ENCODE measurements around the gene RHD.
"Not testable (repeated sequence)": the region's sequence is repeated elsewhere in the genome, so short reads cannot be mapped to it uniquely, and the experiment has no call there.

The RHD gene

DNA sequence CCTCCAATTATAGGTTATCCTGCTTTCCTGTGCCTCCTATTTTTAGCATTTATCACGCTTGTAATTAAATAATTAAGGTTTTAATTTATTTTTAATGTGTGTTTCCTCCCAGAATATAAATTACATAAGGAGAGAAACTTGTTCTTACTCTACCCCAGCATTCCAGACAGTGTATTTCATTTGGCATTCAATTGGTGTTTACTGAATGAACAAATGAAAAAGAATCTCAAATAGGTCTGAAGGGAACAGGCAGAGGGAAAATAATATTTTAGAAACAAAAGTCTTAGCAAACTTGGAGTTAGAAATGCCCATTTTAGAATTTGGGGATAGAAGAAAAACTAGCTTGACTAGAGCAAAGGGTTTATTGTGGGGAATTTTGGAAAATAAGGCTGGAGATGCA lies 15.1 kb upstream of the RHD start:
- no peak for DNase-seq (ENCODE audit: low read depth, low spot score)

DNA sequence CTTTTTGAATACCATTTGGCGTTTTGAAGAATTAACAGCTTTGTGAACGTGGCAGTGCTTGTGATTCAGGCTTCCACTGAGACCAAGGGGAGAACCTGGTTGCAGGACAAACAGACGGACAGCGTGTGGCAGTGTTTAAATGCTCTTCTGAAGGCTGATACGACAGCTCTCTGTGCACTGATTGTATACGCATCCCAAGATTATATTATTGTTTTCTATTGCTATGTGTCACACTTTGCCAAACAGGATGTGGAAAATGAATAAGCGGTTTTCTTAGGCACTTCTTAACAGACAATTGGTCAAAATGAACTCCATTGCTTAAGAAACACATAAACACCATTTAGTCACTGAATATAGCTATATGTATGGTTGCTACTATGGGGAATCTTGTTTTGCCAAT lies 12.5 kb upstream of the RHD start:
- not testable (repeated sequence) for DNase-seq (ENCODE audit: low read depth, low spot score)

DNA sequence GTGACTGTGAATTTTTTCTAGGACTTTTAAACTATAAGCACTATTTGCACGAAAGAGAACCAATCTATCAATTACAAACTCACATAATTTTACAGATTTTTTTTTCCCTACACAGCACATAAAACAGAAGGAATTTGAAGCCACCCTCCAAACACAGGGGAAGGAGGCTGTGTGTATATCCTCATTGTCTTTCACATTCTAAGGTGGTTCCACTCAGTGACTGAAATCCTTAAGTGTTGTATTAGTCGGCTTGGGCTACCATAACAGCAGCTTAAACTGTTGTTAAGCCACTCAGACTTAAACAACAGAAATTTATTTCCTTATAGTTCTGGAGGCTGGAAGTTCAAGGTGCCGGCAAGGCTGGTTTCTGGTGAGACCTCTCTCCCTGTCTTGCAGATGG lies 12.0 kb upstream of the RHD start:
- DNase-seq (ENCODE audit: low read depth, low spot score): not testable (repeated sequence)

DNA sequence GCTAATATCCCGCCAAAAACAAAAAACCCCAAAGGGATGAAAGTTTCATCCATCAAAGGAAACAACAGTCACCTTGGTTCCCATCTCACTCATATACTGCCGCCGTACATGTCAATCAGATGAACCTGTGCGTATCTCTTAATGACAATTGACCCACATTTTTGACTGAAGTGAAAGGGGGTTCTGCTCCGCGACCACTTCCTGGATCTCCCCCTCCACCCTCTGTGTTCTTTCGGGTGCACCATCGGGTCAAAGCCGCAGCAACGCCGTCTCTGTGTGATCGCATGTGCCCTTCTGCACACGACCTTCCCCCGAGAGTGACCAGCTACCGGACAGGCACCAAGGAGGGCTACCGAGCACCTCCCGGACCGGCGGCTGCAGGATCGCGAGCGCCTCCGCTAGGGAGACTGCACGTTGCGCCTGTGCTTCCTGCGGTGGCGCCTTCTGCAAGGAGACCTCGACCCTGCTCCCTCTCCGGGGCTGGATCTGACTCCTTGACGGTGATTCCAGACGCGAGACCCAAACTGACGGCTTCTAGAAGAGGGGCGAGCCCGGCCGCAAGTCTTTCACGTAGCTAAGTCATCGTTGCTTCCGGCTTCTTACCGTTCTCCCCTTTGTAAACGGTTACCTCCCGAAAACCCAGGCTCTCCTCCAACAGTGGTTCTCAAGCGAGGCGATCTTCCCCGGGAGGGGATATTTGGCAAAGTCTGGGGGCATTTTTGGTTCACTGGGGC lies 5.6 kb upstream of the RHD start:
- not testable (repeated sequence) for DNase-seq (ENCODE audit: low read depth, low spot score)

DNA sequence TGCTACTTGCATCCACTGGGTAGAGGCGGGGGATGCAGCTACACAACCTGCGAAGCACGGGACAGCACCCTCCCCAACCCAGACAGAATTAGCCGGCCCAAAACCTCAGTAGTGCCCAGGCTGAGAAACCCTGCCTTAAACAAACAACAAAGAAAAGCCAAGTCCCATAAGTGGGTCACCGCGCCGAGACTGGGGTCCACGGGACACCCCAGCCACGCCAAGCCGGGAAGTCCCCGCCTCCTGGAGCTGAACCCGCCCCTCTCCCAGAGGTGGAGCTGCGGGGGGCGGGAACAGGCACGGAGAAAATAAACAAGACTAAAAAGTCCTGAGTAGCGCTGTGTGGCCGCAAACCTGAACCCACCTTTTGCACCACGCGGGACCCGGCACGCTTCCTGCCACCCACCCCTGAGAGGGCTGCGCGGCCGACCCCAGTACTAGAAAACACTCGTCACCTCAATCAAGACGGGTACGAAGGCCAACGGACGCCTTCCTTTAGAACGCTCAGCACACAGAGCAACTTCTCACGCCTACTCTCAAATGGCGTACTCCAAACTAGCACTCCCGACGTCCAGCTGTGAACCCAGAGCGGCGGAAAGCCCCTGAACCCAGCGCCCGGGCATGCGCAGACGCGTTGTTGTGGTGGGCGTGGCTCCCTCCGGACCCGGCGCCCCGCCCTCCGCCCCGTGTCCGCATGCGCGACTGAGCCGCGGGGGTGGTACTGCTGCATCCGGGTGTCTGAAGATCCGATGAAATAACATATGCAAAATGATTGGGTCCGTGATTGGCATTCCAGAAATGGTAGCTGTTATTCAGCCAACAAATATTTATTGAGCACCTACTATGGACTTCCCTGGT lies 4.8 kb upstream of the RHD start:
- DNase-seq (ENCODE audit: low read depth, low spot score): peak; percentile 84

DNA sequence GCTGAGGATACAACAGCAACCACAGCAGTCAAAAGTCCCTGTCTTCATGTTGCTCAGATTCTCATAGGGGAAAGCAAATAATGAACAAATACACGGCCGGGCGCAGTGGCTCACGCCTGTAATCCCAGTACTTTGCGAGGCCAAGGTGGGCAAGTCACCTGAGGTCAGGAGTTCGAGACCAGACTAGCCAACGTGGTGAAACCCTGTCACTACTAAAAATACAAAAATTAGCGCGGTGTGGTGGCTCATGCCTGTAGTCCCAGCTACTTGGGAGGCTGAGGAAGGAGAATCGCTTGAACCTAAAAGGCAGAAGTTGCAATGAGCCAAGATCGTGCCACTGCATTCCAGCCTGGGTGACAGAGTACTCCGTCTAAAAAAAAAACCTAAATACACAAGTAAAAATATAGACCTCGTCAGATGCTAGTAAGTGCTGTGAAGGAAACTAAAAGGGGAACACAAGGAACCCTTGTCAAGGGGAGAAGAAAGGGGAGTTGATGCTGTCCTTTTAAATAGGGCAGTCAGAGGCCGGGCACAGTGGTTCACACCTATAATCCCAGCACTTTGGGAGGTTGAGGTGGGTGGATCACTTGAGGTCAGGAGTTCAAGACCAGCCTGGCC lies 4.1 kb upstream of the RHD start:
- not testable (repeated sequence) for DNase-seq (ENCODE audit: low read depth, low spot score)

DNA sequence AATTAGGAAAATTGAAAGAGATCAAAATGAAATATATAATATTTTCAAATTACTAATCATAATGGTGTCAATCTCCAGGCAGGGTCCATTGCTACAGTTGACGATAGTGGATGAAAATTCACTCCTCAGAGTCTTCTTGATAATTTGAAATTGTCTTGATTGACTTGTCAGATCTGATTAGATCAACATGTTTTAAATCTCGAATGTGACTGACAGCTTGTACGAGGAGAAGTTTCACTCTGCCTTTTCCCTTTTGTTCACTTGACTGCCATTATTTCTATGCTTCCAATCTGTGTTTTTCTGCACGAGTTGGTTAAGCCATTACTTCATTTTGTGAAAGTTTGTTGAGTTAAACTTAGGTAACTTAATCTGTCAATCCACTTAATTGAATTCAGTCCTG lies 3.3 kb downstream of the RHD start:
- not testable (repeated sequence) for DNase-seq (ENCODE audit: low read depth, low spot score)

DNA sequence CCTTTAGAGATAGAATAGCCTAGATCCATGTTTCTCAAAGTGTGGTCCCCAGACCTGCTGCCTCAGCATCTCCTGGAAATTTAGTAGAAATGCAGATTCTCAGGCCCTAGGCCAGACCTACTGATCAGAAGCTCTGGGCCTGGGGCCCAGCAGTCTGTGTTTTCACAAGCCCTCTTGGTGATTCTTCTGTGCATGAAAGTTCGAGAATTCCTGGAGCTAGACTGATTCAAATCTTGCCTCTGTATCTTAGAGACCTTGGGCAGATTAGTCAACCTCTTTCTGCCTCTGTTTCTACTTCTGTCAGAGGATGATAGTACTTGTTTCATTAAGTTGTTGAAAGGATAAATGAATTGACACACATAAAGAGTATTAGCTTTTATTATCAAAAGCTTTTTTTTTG lies 5.0 kb downstream of the RHD start:
- not testable (repeated sequence) for DNase-seq (ENCODE audit: low read depth, low spot score)

DNA sequence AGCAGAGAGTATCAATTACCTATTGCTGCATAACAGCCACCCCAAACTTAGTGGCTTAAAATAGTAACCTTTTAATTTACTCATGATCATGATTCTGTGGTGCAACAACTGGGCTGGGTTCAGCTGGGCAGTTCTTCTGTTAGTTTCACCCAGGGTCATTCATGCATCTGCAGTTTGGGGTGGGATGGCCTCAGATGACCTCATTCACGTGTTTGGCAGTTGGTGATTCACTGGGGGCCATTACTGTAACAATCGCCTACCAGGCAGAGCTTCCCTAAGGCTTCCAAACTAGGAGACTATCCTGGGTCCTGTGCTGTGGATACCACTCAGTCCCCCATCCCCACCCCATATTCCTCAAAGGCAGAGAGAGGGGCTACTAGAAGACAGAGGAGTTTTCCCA lies 6.0 kb downstream of the RHD start:
- DNase-seq (ENCODE audit: low read depth, low spot score): not testable (repeated sequence)

DNA sequence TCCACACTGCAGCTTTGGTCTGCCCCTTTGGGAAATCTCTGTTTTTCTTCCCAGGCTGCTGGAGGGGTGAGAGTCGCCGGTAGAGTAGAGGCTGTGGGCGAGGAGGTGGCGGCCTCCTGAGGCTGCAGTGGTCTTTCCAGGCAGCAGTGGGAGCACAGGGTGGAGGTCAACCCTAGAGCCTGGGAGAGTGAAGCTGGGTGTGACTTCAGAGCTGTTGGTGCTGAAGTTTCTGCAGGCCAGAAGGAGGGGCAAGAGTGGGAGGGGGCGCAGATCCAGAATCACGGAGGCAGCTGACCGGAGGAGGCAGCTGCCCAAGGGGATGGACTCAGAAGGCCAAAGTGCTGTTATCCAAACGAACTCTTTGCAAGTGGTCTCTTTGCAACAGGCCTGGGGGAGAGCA lies 6.5 kb downstream of the RHD start:
- not testable (repeated sequence) for DNase-seq (ENCODE audit: low read depth, low spot score)

DNA sequence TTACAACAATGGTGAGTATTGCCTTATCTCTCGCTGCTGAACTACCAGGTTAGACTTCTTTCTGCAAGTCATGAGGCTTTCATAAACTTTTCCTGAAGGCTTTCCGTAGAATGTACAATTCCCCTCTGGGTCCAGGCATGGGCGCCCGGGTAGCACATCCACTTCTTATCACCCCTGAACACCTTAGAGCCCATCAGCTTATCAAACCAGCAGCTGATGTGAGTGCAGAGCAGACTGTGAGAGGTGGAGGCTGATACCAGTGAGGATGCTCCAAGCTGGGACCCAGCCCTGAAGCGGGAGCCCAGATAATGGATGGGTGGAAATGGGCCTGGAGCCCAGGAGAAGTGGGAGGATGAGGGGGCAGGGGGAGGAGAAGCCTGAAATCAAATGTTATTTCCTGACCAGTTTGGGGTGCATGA lies 7.4 kb downstream of the RHD start:
- not testable (repeated sequence) for DNase-seq (ENCODE audit: low read depth, low spot score)

DNA sequence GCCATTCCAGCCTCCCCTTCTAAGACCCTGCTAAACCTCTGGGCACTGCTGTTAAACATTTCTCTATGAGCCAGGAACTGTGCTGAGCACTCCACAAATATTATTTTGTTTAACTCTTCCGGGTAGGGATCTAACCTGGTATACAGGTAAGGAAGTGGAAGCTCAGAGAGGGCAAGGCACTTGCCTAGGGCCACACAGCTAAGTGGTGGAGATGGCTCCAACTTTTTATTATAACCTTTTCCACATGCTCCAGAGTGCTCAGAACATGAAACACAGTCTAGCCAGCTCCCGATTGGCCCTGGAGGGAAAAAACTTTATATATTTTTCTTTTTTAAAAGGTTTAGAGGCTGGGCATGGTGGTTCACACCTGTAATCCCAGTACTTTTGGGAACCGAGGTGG lies 13.6 kb downstream of the RHD start:
- not testable (repeated sequence) for DNase-seq (ENCODE audit: low read depth, low spot score)

DNA sequence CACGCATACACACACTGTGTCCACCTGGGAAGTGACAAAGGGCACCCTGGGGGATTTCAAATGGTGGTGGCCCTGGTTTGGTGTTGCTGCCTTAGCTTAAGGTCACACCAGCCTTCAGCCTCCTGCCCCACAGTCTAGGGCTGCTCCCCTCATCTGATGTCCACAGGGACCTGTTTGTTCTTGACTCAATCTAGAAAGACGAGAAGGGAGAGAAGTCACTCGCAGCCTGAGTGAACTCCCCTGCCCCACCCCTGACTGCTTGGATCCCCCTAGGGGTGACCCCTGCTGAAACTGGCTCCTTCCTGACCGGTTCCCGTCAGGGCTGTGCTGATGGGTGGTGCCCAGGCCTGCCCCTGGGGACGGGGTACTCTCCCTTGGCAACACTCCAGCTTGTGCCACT lies 14.9 kb downstream of the RHD start:
- not testable (repeated sequence) for DNase-seq (ENCODE audit: low read depth, low spot score)

DNA sequence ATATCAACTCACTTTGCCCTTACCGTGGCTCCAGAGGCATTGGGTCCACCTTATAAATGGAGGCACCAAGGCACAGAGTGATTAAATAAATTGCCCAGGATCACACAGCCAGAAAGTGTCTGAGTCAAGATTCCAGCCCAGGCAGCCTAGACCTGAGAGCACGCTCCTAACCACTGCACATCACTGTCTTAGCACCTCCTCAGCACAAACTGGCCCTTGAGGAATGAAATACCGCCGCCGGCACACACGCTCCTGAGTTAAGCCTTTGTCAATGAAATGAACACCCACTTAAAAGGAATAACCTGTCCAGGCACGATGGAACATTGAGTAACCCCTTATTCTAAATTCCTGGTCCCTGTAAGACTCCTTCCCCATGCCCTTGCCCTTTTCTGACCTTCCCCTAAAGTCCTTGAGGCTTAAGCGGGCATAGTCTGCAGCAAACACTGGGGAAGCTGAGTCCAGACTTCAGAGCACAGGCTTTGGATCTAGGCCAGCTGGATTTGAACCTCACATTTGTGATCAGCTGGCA lies 16.3 kb downstream of the RHD start:
- DNase-seq (ENCODE audit: low read depth, low spot score): not testable (repeated sequence)

DNA sequence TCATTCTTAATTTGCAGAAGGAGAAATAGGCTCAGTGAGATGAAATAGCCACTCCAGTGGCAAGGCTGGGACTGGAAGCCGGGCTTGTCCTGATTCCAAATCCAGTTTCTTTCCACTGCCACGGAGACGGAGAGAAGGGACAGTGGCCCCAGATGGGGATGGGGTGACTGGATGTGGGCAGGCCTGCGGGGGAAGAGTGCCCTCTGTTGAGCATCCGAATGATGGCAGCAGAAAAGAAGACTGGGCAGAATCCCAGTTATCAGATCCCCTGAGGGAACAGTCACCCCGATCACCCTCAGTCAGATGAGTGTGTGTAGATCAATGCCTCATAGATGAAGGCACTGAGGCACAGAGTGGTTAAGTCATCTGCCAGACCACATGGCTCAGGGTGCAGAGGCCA lies 17.7 kb downstream of the RHD start:
- not testable (repeated sequence) for DNase-seq (ENCODE audit: low read depth, low spot score)

DNA sequence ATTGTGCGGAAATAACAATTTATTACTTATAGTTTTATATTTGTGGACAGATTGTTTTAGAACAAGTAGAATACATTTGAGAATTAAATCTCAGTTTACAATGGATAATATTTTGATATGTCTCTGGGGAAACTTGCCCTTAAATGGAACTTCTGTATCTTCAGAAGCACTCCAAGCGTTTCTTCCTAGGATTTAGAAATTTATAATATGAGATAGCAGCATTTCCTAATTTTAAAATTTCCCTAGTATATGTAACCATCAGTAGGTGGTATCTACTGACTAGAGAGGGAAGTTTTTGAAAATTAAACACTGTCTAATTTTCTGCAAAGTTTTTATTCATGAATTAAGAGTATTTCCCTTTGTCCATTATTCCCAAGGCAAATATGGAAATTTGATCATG lies 21.1 kb downstream of the RHD start:
- not testable (repeated sequence) for DNase-seq (ENCODE audit: low read depth, low spot score)

DNA sequence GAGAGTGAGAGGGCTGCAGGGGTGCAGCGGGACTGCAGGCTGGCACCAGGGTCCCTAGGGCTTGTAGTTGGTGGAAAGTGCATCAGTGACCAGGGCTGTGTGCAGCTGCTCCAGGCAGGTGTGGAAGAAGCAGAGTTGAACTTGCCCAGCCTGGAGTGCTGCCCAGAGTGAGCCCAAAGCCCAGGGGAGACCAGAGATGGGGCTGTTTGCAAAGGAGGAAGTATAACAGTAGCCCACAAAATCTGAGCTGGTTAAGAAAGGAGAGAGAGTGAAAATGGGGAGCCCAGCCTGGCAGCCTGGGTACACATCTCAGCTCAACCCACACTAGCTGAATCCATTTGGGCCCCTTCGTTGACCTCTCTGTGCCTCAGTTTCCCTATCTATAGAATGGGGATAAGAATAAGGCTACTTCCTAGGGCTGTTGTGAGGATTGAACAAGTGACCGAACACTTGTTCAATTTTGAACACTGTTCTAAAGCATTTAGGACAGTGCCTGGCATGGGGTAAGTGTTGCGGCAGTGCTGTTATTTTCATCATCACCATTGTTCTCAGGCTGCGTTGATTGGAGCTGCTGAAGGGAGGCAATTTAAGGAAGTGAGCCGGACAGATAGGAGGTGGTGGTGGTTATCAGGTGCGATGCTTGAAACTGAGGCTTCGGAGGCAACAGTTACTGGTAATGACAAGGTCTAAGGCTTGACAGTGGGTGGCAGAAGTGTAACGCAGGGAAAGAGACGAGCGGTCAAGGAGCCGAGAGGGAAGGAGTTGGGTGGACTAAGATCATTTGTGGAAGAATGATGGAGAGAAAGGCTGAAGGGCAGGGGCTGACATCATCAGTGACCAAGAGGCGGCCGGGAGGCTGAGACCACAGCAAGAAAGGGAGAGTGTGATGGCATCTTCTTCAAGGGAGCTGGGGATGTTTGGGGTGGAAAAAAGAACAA lies 22.8 kb downstream of the RHD start:
- DNase-seq (ENCODE audit: low read depth, low spot score): not testable (repeated sequence)

DNA sequence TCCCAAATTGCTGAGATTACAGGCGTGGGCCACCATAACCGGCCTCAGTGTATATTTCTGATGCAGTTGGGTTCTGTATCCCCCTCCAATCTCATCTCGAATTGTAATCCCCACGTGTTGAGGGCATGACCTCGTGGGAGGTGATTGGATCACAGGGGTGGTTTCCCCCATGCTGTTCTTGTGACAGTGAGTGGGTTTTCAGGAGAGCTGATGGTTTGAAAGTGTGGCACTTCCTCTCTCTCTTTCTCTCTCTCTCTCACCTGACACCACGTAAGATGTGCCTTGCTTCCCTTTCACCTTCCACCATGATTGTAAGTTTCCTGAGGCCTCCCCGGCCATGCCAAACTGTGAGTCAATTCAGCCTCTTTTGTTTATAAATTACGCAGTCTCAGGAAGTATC lies 24.2 kb downstream of the RHD start:
- DNase-seq (ENCODE audit: low read depth, low spot score): not testable (repeated sequence)

DNA sequence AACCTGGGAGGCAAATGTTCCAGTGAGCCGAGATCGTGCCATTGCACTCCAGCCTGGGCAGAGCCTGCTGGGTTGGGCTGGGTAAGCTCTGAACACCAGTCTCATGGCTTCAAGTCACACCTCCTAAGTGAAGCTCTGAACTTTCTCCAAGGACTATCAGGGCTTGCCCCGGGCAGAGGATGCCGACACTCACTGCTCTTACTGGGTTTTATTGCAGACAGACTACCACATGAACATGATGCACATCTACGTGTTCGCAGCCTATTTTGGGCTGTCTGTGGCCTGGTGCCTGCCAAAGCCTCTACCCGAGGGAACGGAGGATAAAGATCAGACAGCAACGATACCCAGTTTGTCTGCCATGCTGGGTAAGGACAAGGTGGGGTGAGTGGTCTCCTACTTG lies 28.4 kb downstream of the RHD start:
- not testable (repeated sequence) for DNase-seq (ENCODE audit: low read depth, low spot score)

DNA sequence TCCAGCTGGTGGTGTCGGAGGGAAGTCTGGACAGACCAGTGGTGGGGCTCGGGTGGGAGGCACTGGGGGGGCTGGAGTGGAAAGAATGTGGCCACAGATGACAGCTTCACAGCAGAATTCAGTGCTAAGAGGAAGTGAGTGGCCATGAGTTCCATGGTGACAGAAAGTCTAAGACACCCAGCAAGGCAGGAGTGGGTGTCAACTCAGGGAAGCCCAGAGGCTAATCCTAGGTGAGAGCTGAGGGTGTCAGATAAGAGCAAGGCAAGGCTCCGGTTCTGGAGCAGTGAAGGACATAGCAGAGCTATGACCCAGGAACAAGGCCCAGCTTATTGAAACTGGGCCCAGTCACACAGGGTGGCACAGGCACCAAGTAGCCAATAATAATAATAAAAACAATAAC lies 30.0 kb downstream of the RHD start:
- DNase-seq (ENCODE audit: low read depth, low spot score): not testable (repeated sequence)

DNA sequence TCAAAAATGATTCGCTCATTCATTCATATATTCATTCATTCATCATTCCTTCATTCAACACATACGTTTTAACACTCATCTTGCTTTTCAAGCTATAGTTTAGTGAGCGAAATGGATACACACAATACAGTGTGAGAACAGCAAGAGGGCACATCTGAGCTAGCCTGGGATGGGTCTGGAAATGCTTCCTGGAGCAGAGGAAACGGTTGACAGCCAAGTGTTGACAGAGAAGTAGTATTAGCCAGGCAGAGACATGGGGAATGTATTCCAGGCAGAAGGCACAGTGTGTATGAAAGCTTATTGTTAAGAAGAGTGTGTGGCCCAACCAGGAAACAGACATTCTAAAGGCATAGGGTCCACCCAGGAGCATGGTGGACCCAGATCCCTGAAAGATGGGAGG lies 32.6 kb downstream of the RHD start:
- not testable (repeated sequence) for DNase-seq (ENCODE audit: low read depth, low spot score)

Measured in activated CD4-positive, CD25-positive, alpha-beta regulatory T cell treated with anti-CD3 and anti-CD28 coated beads, Interleukin-2, amount 50 U/mL, for 16 hours (primary cell).